Stimulated activated CD8-positive, alpha-beta memory T cell treated with anti-CD3 and anti-CD28 coated beads, Interleukin-7, amount 100 ng/mL, for 4 hours (primary cell): ENCODE data around the gene TYMS.

Source experiments
- DNase-seq, 2 donors: peaks; one replicate each; pipeline ENCODE4 v3.0.0-alpha.2; 2020; ENCODE audit warnings: low read depth in 2 of 2

Gene TYMS

DNA sequence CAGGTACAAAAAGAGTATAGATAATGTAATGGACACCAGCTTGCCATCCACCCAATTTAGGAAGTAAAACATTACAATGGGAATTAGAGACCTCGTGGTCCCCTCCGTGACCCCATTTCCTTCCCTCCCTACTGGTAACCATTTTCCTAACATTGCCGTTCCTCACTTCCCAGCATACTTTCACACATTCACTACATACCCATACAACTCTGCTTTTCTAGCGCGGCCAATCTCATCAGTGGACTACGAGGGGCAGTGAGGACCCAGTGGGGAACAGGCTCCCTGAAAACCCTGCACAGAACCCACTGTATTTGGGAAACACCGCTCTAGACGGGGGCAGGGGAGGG, 53.8 kb downstream of the TYMS start:
- DNase-seq = no peak

DNA sequence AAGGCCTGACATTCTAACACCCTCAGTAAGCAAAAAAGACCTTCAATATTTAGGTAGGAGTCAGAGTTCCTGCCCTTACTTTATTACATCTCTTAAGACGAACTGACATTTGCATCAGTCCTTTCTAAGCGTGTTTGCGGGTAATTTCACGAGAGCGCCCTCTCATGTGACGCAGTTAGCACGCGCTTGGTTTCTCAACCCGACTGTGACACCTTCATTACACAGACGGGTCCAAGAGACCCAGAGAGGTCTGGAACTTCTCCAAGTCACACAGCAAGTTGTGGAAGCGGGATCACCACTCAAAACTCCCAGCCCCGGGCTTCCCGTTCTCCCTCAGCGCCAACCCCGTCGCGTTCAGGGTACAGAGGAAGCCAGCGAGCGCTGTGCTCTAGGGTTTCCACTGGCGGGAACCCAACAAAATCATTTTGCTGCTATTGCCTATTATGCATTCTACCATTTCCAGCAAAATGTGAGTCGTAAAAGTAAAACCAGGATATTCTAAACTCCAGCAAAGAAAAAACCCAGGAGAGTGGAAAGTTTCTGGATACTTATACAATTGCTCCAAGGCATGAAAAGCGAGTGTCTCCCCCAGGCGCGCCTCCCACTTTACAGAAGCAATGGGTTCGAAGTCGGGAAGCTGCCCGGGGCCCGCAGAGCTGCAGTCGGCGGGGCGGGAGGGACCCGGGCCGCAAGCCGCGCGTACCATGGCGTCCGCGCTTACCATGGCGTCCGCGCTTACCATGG, 54.4 kb downstream of the TYMS start:
- peak; percentile 65 to 74 for DNase-seq

DNA sequence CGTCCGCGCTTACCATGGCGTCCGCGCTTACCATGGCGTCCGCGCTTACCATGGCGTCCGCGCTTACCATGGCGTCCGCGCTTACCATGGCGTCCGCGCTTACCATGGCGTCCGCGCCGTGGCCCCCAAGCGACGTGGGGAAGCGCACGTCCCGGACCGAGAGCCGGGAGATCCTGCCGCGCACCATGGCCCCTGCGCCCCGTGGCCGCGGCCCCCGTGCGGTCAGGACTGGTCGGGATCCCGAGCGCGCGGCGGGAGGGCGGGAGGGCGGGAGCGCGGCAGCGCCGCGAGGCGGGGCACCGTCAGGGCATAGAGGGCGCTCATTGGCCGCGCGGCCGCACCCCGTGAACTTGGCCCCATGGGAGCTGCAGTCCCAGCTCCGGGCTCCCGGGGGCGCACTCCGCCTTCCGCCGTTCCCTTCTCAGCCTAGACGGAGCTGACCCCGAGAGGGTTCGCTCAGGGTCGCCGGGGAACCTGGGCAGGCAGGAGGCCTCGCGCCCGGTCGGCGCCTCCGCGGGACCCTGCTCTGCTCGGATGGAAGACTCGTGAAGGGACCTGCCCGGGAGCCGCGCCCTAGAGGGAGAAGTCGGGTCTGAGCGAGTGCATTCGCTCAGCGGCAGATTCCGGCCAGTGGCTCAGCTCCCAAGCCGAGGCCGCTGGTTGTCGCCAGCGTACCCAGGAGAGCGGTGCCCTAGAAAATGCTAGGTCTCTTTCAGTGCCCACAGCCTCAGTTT, 55.1 kb downstream of the TYMS start, which contains the start of gene ENOSF1:
ENOSF1 (minus strand) TSS at position 230 of the 734 bp plus-strand sequence; CDS start at position 187, 43 bp downstream.
- DNase-seq = peak; percentile 66 to 80

DNA sequence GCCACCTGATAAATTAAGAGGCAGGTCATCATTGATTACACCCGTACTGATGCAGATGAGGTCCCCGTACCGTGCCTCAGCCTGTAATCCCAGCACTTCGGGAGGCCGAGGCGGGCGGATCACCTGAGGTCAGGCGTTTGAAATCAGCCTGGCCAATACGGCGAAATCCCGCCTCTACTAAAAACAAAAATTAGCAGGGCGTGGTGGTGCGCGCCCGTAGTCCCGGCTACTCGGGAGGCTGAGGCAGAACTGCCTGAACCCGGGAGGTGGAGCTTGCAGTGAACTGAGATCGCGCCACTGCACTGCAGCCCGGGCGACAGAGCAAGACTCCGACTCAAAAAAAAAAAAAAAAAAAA, 55.7 kb downstream of the TYMS start:
- no peak for DNase-seq

- peak in 1 of 2 donors; percentile 44 for DNase-seq
These were observed 58.2 kb downstream of the TYMS start for GRCh38 chr18:715626-716025.

DNA sequence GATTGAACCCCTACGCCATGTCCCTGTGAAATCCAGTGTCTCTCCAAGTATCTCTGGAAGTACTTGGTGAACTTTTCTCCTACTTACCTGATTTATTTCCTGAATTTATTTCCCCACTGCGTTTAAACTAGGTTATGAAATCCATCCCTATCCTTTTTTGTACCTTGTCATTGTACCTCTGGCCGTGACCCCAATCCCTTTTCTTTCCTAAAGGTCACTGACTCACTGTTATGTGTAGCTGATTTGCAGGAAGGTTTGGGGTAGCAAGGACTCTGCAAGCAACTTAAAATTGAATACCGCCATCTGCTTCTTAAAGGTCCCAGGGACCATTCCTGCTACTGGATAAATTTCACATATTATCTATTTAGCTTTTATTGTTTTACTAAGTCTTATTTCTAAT, 59.5 kb downstream of the TYMS start:
- no peak for DNase-seq
